Stimulated activated CD4-positive, alpha-beta T cell treated with anti-CD3 and anti-CD28 coated beads, Interleukin-1b, Interleukin-23, amount 100 ng/mL, for 4 hours (primary cell): Measurements from ENCODE around the gene NSG1.

ENCODE experiments used
- DNase-seq, 2 donors: peaks; one replicate each; pipeline ENCODE4 v3.0.0-alpha.2; 2020; ENCODE audit warnings: low read depth in 2 of 2

Gene NSG1

GRCh38 chr4:4396628-4397440 lies 9.9 kb downstream of the NSG1 start:
- DNase-seq = no peak

- no peak for DNase-seq
Observed at GRCh38 chr4:4397441-4397819, 10.5 kb downstream of the NSG1 start.

- no peak for DNase-seq
Observed at GRCh38 chr4:4398430-4398829, 11.5 kb downstream of the NSG1 start.

- no peak for DNase-seq
Observed at GRCh38 chr4:4401036-4401435, 14.1 kb downstream of the NSG1 start.

GRCh38 chr4:4402966-4403365 lies 16.1 kb downstream of the NSG1 start:
- no peak for DNase-seq

GRCh38 chr4:4405358-4405962 lies 18.6 kb downstream of the NSG1 start:
- no peak for DNase-seq

- no peak for DNase-seq
Observed at GRCh38 chr4:4406455-4407298, 19.8 kb downstream of the NSG1 start.

GRCh38 chr4:4407299-4408131 lies 20.6 kb downstream of the NSG1 start:
- DNase-seq = no peak

GRCh38 chr4:4408132-4408523 lies 21.2 kb downstream of the NSG1 start:
- no peak for DNase-seq

- DNase-seq = no peak
Observed at GRCh38 chr4:4408576-4409335, 21.9 kb downstream of the NSG1 start.

GRCh38 chr4:4409416-4410115 lies 22.7 kb downstream of the NSG1 start:
- no peak for DNase-seq

- no peak for DNase-seq
Observed at GRCh38 chr4:4410271-4410670, 23.4 kb downstream of the NSG1 start.

GRCh38 chr4:4411906-4412305 lies 25.0 kb downstream of the NSG1 start:
- DNase-seq = no peak

- no peak for DNase-seq
Observed at GRCh38 chr4:4412641-4413372, 25.9 kb downstream of the NSG1 start.

- no peak for DNase-seq
Observed at GRCh38 chr4:4413373-4413725, 26.4 kb downstream of the NSG1 start.

- no peak for DNase-seq
Observed at GRCh38 chr4:4413806-4414205, 26.9 kb downstream of the NSG1 start.

- no peak for DNase-seq
Observed at GRCh38 chr4:4415107-4415805, 28.4 kb downstream of the NSG1 start.

GRCh38 chr4:4415806-4416805 lies 29.2 kb downstream of the NSG1 start:
- DNase-seq = no peak
